Ishikawa (cell line): ENCODE results near the gene VTCN1.

Source experiments
- CEBPB ChIP-seq: IDR thresholded peaks from 2 replicates; pipeline ENCODE4 v1.6.1; 2012
- CREB1 ChIP-seq: IDR thresholded peaks from 2 replicates; pipeline ENCODE4 v1.6.1; 2012; ENCODE audit warnings: low read depth
- EGR1 ChIP-seq: IDR thresholded peaks from 2 replicates; pipeline ENCODE4 v1.6.1; 2012
- EP300 ChIP-seq: IDR thresholded peaks from 2 replicates; pipeline ENCODE4 v1.6.1; 2012; ENCODE audit warnings: borderline replicate concordance
- MAX ChIP-seq: IDR thresholded peaks from 2 replicates; pipeline ENCODE4 v1.6.1; 2012
- NFIC ChIP-seq: IDR thresholded peaks from 2 replicates; pipeline ENCODE4 v1.6.1; 2012
- RAD21 ChIP-seq: IDR thresholded peaks from 2 replicates; pipeline ENCODE4 v1.6.1; 2012; ENCODE audit warnings: low read depth
- TAF1 ChIP-seq: IDR thresholded peaks from 2 replicates; pipeline ENCODE4 v1.6.1; 2012; ENCODE audit warnings: low read depth, mild to moderate bottlenecking
- YY1 ChIP-seq: IDR thresholded peaks from 2 replicates; pipeline ENCODE4 v1.6.1; 2012; ENCODE audit warnings: low read depth
- TF ChIP-seq, protein P1 (sequence below): IDR thresholded peaks from 2 replicates; pipeline ENCODE4 v1.6.1; 2012; ENCODE audit warnings: low read depth, mild to moderate bottlenecking

DNA sequence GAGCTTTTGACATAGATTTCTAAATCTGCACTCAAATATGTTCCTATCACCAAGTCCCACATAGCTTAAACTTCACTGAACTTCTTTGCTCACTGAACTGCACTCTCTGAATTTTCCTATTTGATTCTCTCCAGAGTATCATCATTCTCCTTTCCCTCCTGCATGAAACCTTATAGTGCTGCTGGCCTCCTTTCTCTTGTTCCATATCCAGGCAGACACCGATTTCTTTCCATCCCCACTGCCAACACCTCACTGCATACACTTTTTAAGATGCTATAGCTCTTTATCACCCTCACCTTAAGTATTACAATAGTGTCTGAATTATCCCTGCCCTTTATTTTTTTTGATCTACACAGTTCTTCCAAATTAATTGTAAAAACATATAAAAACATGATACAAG lies 86.1 kb downstream of the VTCN1 start:
- TF ChIP-seq EGR1 (no peak), MAX (no peak), CREB1 (no peak), TAF1 (no peak), CEBPB (no peak), YY1 (no peak), NFIC (no peak), EP300 (no peak), RAD21 (no peak)
- TF ChIP-seq, protein P1, sequence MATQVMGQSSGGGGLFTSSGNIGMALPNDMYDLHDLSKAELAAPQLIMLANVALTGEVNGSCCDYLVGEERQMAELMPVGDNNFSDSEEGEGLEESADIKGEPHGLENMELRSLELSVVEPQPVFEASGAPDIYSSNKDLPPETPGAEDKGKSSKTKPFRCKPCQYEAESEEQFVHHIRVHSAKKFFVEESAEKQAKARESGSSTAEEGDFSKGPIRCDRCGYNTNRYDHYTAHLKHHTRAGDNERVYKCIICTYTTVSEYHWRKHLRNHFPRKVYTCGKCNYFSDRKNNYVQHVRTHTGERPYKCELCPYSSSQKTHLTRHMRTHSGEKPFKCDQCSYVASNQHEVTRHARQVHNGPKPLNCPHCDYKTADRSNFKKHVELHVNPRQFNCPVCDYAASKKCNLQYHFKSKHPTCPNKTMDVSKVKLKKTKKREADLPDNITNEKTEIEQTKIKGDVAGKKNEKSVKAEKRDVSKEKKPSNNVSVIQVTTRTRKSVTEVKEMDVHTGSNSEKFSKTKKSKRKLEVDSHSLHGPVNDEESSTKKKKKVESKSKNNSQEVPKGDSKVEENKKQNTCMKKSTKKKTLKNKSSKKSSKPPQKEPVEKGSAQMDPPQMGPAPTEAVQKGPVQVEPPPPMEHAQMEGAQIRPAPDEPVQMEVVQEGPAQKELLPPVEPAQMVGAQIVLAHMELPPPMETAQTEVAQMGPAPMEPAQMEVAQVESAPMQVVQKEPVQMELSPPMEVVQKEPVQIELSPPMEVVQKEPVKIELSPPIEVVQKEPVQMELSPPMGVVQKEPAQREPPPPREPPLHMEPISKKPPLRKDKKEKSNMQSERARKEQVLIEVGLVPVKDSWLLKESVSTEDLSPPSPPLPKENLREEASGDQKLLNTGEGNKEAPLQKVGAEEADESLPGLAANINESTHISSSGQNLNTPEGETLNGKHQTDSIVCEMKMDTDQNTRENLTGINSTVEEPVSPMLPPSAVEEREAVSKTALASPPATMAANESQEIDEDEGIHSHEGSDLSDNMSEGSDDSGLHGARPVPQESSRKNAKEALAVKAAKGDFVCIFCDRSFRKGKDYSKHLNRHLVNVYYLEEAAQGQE, result no peak
